Heart left ventricle (tissue), 11 donors: Measurements from ENCODE around the gene GJB6. TPM values are rescaled to one million over a fixed set of nuclear protein-coding genes. Genes with fewer than 3 reads are reported as not detected.

Source experiments
- polyA plus RNA-seq, 2 donors: library from polyadenylated mRNA; stranded (reverse); fragments of 200-250 nt; gene quantifications; one replicate each; pipeline ENCODE4 v1.2.3, GENCODE V29; 2013
- total RNA-seq, 9 donors: library from RNA; depleted of rRNA in 2 of 9; stranded (reverse); fragments of >200 nt in 2 of 9; fragmentation: NEBNext Ultra II Directional in 3 of 9; extraction: Animal tissue kit (Norgen Biotek cat#: 25700) in 3 of 9; gene quantifications; one replicate each; pipeline versions ENCODE4 v1.1.0 to v1.2.4, GENCODE V29; 2016 to 2023
- donor health status: ischemic (EF 13 %, LVEDD 7.1; RV severe dilation, severe dysfunction).
- donor health status: healthy with polysubstance abuse.
- donor health status: DM: no; HTN: yes; CAD: no.
- donor health status: DM: no; HTN: no; CAD: no.
- donor health status: ischemic (EF 25% LVEDD 5.7; RV mildly dilated, moderate dysfunction).
- donor health status: healthy.
- donor health status: DM: yes; HTN: yes; CAD: no.
- donor health status: PGD.
- donor health status: nonischemic (EF 23%, LVEDD 6.1; RV moderate dilation, normal function).

GJB6 gene
- total and polyA plus RNA-seq, 11 donors, result not detected

Other genes starting within 250 kb of the GJB6 start
- gene GJA3, start 71.3 kb downstream of the GJB6 start, total RNA-seq, result 10 to 100 TPM; 13.6 to 30.5 (median 17.9) TPM
- 1 to 10 TPM; 5.4 to 9.3 TPM for gene GJA3, start 71.3 kb downstream of the GJB6 start, polyA plus RNA-seq
- 1 to 10 TPM in 1 of 9 donors, under 1 TPM in 7, not detected in 1; 0.10 to 2.0 (median 0.22) TPM for gene GJB2, start 39.4 kb downstream of the GJB6 start, total RNA-seq
- gene GJB2, start 39.4 kb downstream of the GJB6 start, polyA plus RNA-seq, result under 1 TPM; 0.30 to 0.62 TPM